Subcutaneous abdominal adipose tissue (tissue), 5 donors: ENCODE measurements around the gene TSHZ1.

Experiments used
- H3K27ac ChIP-seq: one replicate; pipeline ENCODE4 v1.7.0; 2013; ENCODE audit warnings: low read depth, mild to moderate bottlenecking, inconsistent platforms, low read length, moderate library complexity
- H3K27me3 ChIP-seq, 5 donors: one replicate each; pipeline ENCODE4 v1.7.0; 2013; ENCODE audit warnings: low read length in 5 of 5, inconsistent platforms in 1 of 5; ENCODE audit not compliant: control insufficient read depth in 5 of 5, insufficient read depth in 4 of 5
- H3K36me3 ChIP-seq, 5 donors: one replicate each; pipeline ENCODE4 v1.7.0; 2013; ENCODE audit warnings: low read length in 5 of 5; ENCODE audit not compliant: control insufficient read depth in 5 of 5, insufficient read depth in 5 of 5
- H3K4me1 ChIP-seq, 5 donors: one replicate each; pipeline ENCODE4 v1.7.0; 2013; ENCODE audit warnings: low read length in 5 of 5, mild to moderate bottlenecking in 3 of 5, moderate library complexity in 1 of 5; ENCODE audit not compliant: control insufficient read depth in 5 of 5, insufficient read depth in 5 of 5
- H3K4me3 ChIP-seq, 5 donors: one replicate each; pipeline ENCODE4 v1.7.0; 2013; ENCODE audit warnings: low read length in 5 of 5, low read depth in 1 of 5
- H3K9ac ChIP-seq, 5 donors: one replicate each; pipeline ENCODE4 v1.7.0; 2013; ENCODE audit warnings: low read length in 5 of 5, mild to moderate bottlenecking in 4 of 5, moderate library complexity in 3 of 5
- H3K9me3 ChIP-seq, 5 donors: one replicate each; pipeline ENCODE4 v1.7.0; 2013; ENCODE audit warnings: low read length in 5 of 5; ENCODE audit not compliant: control insufficient read depth in 5 of 5
- donor health status: healthy.
- donor health status: healthy.
- donor health status: healthy.
- donor health status: healthy.
- donor health status: healthy.

TSHZ1 gene

GRCh38 chr18:75330308-75330707 lies 119.7 kb downstream of the TSHZ1 start:
- Histone ChIP-seq H3K27me3 (no peaks in the 10 kb centered on the region), H3K36me3 (no peaks in the 10 kb centered on the region), H3K27ac (no peak overlapping the region), H3K9ac (no peak overlapping the region), H3K4me3 (no peak overlapping the region), H3K9me3 (peaks cover 0 to 13% (median 3%) of the 10 kb centered on the region in 5 donors), H3K4me1 (no peaks in the 10 kb centered on the region)

- H3K27me3 ChIP-seq: no peaks in the 10 kb centered on the region
- H3K9me3 ChIP-seq: no peaks in the 10 kb centered on the region
- no peak overlapping the region for H3K9ac ChIP-seq
- no peak overlapping the region for H3K4me3 ChIP-seq
- H3K4me1 ChIP-seq: no peaks in the 10 kb centered on the region
- no peaks in the 10 kb centered on the region for H3K36me3 ChIP-seq
- H3K27ac ChIP-seq: no peak overlapping the region
Observed at GRCh38 chr18:75334869-75335268, 124.3 kb downstream of the TSHZ1 start.

- H3K4me1 ChIP-seq: no peaks in the 10 kb centered on the region
- H3K36me3 ChIP-seq: no peaks in the 10 kb centered on the region
- no peak overlapping the region for H3K4me3 ChIP-seq
- no peaks in the 10 kb centered on the region for H3K9me3 ChIP-seq
- no peak overlapping the region for H3K27ac ChIP-seq
- H3K27me3 ChIP-seq: no peaks in the 10 kb centered on the region
- H3K9ac ChIP-seq: no peak overlapping the region
Observed at GRCh38 chr18:75335511-75335910, 124.9 kb downstream of the TSHZ1 start.

- Histone ChIP-seq H3K9me3 (no peaks in the 10 kb centered on the region), H3K4me3 (no peak overlapping the region), H3K9ac (no peak overlapping the region), H3K36me3 (no peaks in the 10 kb centered on the region), H3K4me1 (peaks cover 0 to 4% (median 0%) of the 10 kb centered on the region in 5 donors), H3K27ac (no peak overlapping the region), H3K27me3 (no peaks in the 10 kb centered on the region)
Observed at GRCh38 chr18:75336767-75337166, 126.2 kb downstream of the TSHZ1 start.

GRCh38 chr18:75337348-75337747 lies 126.8 kb downstream of the TSHZ1 start:
- H3K36me3 ChIP-seq: no peaks in the 10 kb centered on the region
- H3K4me3 ChIP-seq: no peak overlapping the region
- no peak overlapping the region for H3K27ac ChIP-seq
- H3K9me3 ChIP-seq: no peaks in the 10 kb centered on the region
- H3K27me3 ChIP-seq: no peaks in the 10 kb centered on the region
- peaks cover 0 to 4% (median 0%) of the 10 kb centered on the region in 5 donors for H3K4me1 ChIP-seq
- no peak overlapping the region for H3K9ac ChIP-seq

GRCh38 chr18:75338631-75339030 lies 128.0 kb downstream of the TSHZ1 start:
- H3K27me3 ChIP-seq: no peaks in the 10 kb centered on the region
- peaks cover 0 to 4% (median 0%) of the 10 kb centered on the region in 5 donors for H3K4me1 ChIP-seq
- no peak overlapping the region for H3K27ac ChIP-seq
- no peaks in the 10 kb centered on the region for H3K36me3 ChIP-seq
- no peaks in the 10 kb centered on the region for H3K9me3 ChIP-seq
- no peak overlapping the region for H3K4me3 ChIP-seq
- H3K9ac ChIP-seq: no peak overlapping the region
